ENCODE results near the gene UFD1. TPM values are rescaled to one million over a fixed set of nuclear protein-coding genes. Genes with fewer than 3 reads are reported as not detected.

Gene UFD1
- polyA plus RNA-seq, 1 experiment: 135 TPM

- no peak overlapping the region for H3K4me3 ChIP-seq (ENCODE audit: low read depth, low read length)
- no peak for DNase-seq (ENCODE audit: low read depth)
- H3K27me3 ChIP-seq (ENCODE audit: control insufficient read depth, insufficient read depth, low read length): peaks cover 2% of the 10 kb centered on the region; the same call in 1 of the 2 replicates
- TF ChIP-seq, protein P1, sequence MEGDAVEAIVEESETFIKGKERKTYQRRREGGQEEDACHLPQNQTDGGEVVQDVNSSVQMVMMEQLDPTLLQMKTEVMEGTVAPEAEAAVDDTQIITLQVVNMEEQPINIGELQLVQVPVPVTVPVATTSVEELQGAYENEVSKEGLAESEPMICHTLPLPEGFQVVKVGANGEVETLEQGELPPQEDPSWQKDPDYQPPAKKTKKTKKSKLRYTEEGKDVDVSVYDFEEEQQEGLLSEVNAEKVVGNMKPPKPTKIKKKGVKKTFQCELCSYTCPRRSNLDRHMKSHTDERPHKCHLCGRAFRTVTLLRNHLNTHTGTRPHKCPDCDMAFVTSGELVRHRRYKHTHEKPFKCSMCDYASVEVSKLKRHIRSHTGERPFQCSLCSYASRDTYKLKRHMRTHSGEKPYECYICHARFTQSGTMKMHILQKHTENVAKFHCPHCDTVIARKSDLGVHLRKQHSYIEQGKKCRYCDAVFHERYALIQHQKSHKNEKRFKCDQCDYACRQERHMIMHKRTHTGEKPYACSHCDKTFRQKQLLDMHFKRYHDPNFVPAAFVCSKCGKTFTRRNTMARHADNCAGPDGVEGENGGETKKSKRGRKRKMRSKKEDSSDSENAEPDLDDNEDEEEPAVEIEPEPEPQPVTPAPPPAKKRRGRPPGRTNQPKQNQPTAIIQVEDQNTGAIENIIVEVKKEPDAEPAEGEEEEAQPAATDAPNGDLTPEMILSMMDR (IDR thresholded peaks at IDR 0.05; ENCODE audit: insufficient read depth, low read depth, low read length): no peak
- ChIA-PET CTCF (no interaction called here), POLR2A (no interaction called here)
- H3K36me3 ChIP-seq (ENCODE audit: control insufficient read depth, insufficient read depth, low read length): no peaks in the 10 kb centered on the region
Observed at GRCh38 chr22:19525666-19526065, 46.7 kb upstream of the UFD1 start.

- POLR2A ChIA-PET: no interaction called here
Observed at GRCh38 chr22:19525116-19525660, 46.2 kb upstream of the UFD1 start.

DNA sequence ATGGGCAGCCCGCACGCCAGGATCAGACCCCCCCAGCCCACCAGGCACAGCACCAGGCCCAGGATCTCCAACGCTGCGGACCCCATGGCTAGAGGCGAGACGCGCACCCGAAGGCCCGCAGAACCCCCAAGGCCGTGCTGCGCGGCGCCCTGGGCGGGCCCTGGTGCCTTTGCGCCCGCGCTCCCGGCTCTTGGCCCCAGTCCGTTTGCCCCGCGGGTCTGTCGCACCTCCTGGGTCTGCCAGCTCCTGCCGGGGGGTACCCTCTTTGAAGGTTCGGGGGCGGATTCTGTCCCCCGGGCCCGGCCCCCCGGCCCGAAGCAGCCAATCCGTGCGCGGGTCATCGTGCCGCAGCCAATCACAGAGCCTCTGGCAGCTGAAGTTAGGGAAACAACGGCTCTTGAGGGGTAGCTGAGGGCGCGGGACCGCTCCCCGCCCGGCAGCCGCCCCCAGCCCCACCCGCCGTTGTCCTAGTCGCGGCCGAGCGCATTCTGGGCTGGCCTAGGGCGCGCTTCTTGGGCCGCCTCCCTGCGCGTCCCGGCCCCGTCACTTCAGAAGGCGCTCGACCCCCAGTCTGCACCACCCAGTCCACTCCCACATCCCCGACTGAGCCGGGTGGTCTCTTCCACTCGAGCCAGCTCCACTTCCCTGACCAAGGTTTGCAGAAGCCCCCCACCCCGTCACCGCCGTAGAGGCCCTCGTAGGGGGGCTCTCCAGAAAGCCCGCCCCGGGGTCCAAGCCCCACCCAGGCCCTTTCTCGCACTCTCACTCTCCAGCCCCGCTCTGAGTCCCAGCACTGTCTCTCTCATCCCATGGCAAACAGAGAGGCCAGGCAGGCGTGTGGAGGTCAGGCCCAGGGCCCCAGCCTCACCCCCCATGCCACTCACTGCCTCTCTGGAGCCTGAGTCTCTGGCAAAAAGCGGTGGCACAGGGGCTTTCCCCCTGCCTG lies 45.5 kb upstream of the UFD1 start, which contains the start of gene CLDN5:
CLDN5 (minus strand) TSS at position 241 of the 946 bp plus-strand sequence; CDS start at position 86, 155 bp downstream.
- ChIA-PET CTCF (interaction anchor here (0.6 kb wide), 1 partner anchor 79 kb away, joined by 3 read pairs; no protein-coding TSS in a partner anchor), POLR2A (no interaction called here)
- DNase-seq (ENCODE audit: low read depth): no peak
- Histone ChIP-seq H3K36me3 (ENCODE audit: control insufficient read depth, insufficient read depth, low read length) (no peaks in the 10 kb centered on the region), H3K27me3 (ENCODE audit: control insufficient read depth, insufficient read depth, low read length) (peaks cover 2% of the 10 kb centered on the region; the same call in 1 of the 2 replicates), H3K4me3 (ENCODE audit: low read depth, low read length) (peak within 1 kb of the TSS; percentile 34)
- TF ChIP-seq, protein P1 (IDR thresholded peaks at IDR 0.05; ENCODE audit: insufficient read depth, low read depth, low read length): no peak

More at GRCh38 chr22:19525116-19525660, 46.2 kb upstream of the UFD1 start:
- Histone ChIP-seq H3K27me3 (ENCODE audit: control insufficient read depth, insufficient read depth, low read length) (peaks cover 2% of the 10 kb centered on the region; the same call in 1 of the 2 replicates), H3K4me3 (ENCODE audit: low read depth, low read length) (no peak overlapping the region), H3K36me3 (ENCODE audit: control insufficient read depth, insufficient read depth, low read length) (no peaks in the 10 kb centered on the region)
- CTCF ChIA-PET: no interaction called here
- TF ChIP-seq, protein P1 (IDR thresholded peaks at IDR 0.05; ENCODE audit: insufficient read depth, low read depth, low read length): no peak
- DNase-seq (ENCODE audit: low read depth): no peak

GRCh38 chr22:19523240-19524169 lies 44.5 kb upstream of the UFD1 start:
- POLR2A ChIA-PET: no interaction called here
- Histone ChIP-seq H3K27me3 (ENCODE audit: control insufficient read depth, insufficient read depth, low read length) (peaks cover 2% of the 10 kb centered on the region; the same call in 1 of the 2 replicates), H3K4me3 (ENCODE audit: low read depth, low read length) (peak overlapping the region; percentile 34), H3K36me3 (ENCODE audit: control insufficient read depth, insufficient read depth, low read length) (no peaks in the 10 kb centered on the region)
- CTCF ChIA-PET: interaction anchor here (0.6 to 0.7 kb wide), 2 partner anchors 29 to 78 kb away, joined by 3 read pairs; no protein-coding TSS in a partner anchor
- DNase-seq (ENCODE audit: low read depth): no peak
- TF ChIP-seq, protein P1 (IDR thresholded peaks at IDR 0.05; ENCODE audit: insufficient read depth, low read depth, low read length): no peak
